Measurements from ENCODE around the gene NIT1. TPM values are rescaled to one million over a fixed set of nuclear protein-coding genes. Genes with fewer than 3 reads are reported as not detected.
A peak's percentile ranks its signal among the peaks of the same experiment; 100 is the strongest.

NIT1 gene
- total and polyA plus RNA-seq, 10 of the 15 experiments (the other 5 are each of a cell fraction or from before 2014, with no cell fraction given) = 19.2 to 54.4 (median 28.3) TPM

- TF ChIP-seq REST (IDR thresholded peaks at IDR 0.05; ENCODE audit: low read depth, low read length) (no peak), POU2F2 (IDR thresholded peaks at IDR 0.05; ENCODE audit: borderline replicate concordance, low read depth, low read length) (0 out of 3 replicates have a peak, but pooled peaks have one; percentile 3), SMARCA5 (IDR thresholded peaks at IDR 0.05) (no peak), BACH1 (IDR thresholded peaks at IDR 0.05; ENCODE audit: borderline replicate concordance) (no peak; the same call in 1 of the 2 replicates), ZBTB11 (CRISPR knock-in tag; IDR thresholded peaks at IDR 0.05) (no peak), JUND (IDR thresholded peaks at IDR 0.05; ENCODE audit: low read depth, low read length) (no peak), ZNF384 (IDR thresholded peaks at IDR 0.05; ENCODE audit: borderline replicate concordance, low read depth, low read length) (no peak), RCOR1 (conservative IDR thresholded peaks at IDR 0.05; ENCODE audit: low read depth, low read length) (no peak), CREM (IDR thresholded peaks at IDR 0.05; ENCODE audit: low read depth) (no peak), PAX8 (IDR thresholded peaks at IDR 0.05) (no peak), PKNOX1 (IDR thresholded peaks at IDR 0.05) (no peak; the same call in 1 of the 2 replicates), SKIL (IDR thresholded peaks at IDR 0.05; ENCODE audit: low read depth, poor library complexity, severe bottlenecking) (no peak), SIN3A (IDR thresholded peaks at IDR 0.05; ENCODE audit: low read depth, low read length) (peak; percentile 53; the same call in 1 of the 2 replicates), USF1 (IDR thresholded peaks at IDR 0.05; ENCODE audit: borderline replicate concordance, extremely low read length, insufficient read depth, low read depth, low read length) (no peak), BRCA1 (IDR thresholded peaks at IDR 0.05; ENCODE audit: low read depth, low read length) (no peak), EED (IDR thresholded peaks at IDR 0.05; ENCODE audit: low read depth) (no peak), ZNF207 (IDR thresholded peaks at IDR 0.05; ENCODE audit: borderline replicate concordance) (no peak), KLF5 (IDR thresholded peaks at IDR 0.05; ENCODE audit: partially characterized antibody) (peak; percentile 28)
Observed at GRCh38 chr1:161159087-161159912, 41.4 kb downstream of the NIT1 start, which contains the start of gene USP21 (continued).

Measured in GM12878 (cell line).